Stomach (tissue), 9 donors: ENCODE data around the gene KCNQ1. TPM values are rescaled to one million over a fixed set of nuclear protein-coding genes. Genes with fewer than 3 reads are reported as not detected.

Source experiments
- DNase-seq, 2 donors: peaks; one replicate each; pipeline versions ENCODE4 v3.0.0 to v3.0.0-alpha.2; 2013 to 2019
- H3K27ac ChIP-seq, 5 donors: fragments of 200-600 bp in 4 of 5; sonication (generic) in 4 of 5; one replicate each; pipeline ENCODE4 v1.5.1; 2013 to 2019; ENCODE audit warnings: mild to moderate bottlenecking in 1 of 5, moderate library complexity in 1 of 5
- H3K27me3 ChIP-seq, 3 donors: fragments of 200-600 bp; sonication (generic); one replicate each; pipeline ENCODE4 v1.5.1; 2017 to 2019; ENCODE audit warnings: mixed run types in 1 of 3
- H3K36me3 ChIP-seq, 4 donors: fragments of 200-600 bp; sonication (generic); 1 replicate in 3 of 4; 2 replicates in 1 of 4; pipeline ENCODE4 v1.5.1; 2016 to 2019
- H3K4me1 ChIP-seq, 4 donors: fragments of 200-600 bp; sonication (generic); one replicate each; pipeline ENCODE4 v1.5.1; 2016 to 2019
- H3K4me3 ChIP-seq, 4 donors: fragments of 200-600 bp; sonication (generic) in 3 of 4; one replicate each; pipeline ENCODE4 v1.5.1; 2016 to 2019; ENCODE audit warnings: mild to moderate bottlenecking in 1 of 4
- H3K9me3 ChIP-seq, 4 donors: fragments of 200-600 bp; sonication (generic); one replicate each; pipeline ENCODE4 v1.5.1; 2016 to 2019
- EP300 ChIP-seq: sonication (generic); formaldehyde crosslinking; IDR thresholded peaks from one replicate; pipeline ENCODE4 v1.6.1; 2017; ENCODE audit warnings: antibody characterized with exemption
- POLR2A ChIP-seq, 4 donors: fragments of 450-650 bp; IDR thresholded peaks; one replicate each; pipeline ENCODE4 v1.6.1; 2016; ENCODE audit warnings: antibody characterized with exemption in 4 of 4, control low read depth in 2 of 4, mild to moderate bottlenecking in 1 of 4, moderate library complexity in 1 of 4
- POLR2AphosphoS5 ChIP-seq, 3 donors: sonication (generic); formaldehyde crosslinking; IDR thresholded peaks; one replicate each; pipeline ENCODE4 v1.6.1; 2016; ENCODE audit warnings: antibody characterized with exemption in 3 of 3
- WGBS, 5 donors: extraction: QIAGEN DNeasy Blood & Tissue Kit in 3 of 5; methylation state at CpG; one replicate each; pipeline versions ENCODE4 v1.1.5 to v1.1.7; 2013 to 2018; 5-methylcytosine and 5-hydroxymethylcytosine counted together
- intact Hi-C: fragments of 100-400 bp; cut with DNase I; formaldehyde crosslinking; loops from one replicate; pipeline ENCODE4 v1.15.1; 2023; ENCODE audit warnings: low total_unique reads
- polyA plus RNA-seq, 3 donors: library from polyadenylated mRNA; stranded (reverse); fragments of 200-250 nt; gene quantifications; one replicate each; pipeline ENCODE4 v1.2.3, GENCODE V29; 2013
- total RNA-seq, 5 donors: library from RNA; depleted of rRNA; stranded (reverse); fragments of >200 nt; gene quantifications; one replicate each; pipeline versions ENCODE4 v1.1.0 to v1.2.3, GENCODE V29; 2014 to 2016
- TF ChIP-seq, protein P1 (sequence below), 7 experiments: fragments of 450-650 bp in 4 of 7; fragments of 200-600 bp in 3 of 7; sonication (generic) in 3 of 7; IDR thresholded peaks; one replicate each; pipeline ENCODE4 v1.5.1; 2016 to 2019; ENCODE audit warnings: antibody characterized with exemption in 7 of 7, control low read depth in 2 of 7, mild to moderate bottlenecking in 1 of 7
- donor health status: healthy with polysubstance abuse.
- donor health status: Bipolar disorder and iron deficiency.
- donor health status: healthy.

Gene KCNQ1
- total and polyA plus RNA-seq, 8 donors, result 12.1 to 155 (median 49.0) TPM

DNA sequence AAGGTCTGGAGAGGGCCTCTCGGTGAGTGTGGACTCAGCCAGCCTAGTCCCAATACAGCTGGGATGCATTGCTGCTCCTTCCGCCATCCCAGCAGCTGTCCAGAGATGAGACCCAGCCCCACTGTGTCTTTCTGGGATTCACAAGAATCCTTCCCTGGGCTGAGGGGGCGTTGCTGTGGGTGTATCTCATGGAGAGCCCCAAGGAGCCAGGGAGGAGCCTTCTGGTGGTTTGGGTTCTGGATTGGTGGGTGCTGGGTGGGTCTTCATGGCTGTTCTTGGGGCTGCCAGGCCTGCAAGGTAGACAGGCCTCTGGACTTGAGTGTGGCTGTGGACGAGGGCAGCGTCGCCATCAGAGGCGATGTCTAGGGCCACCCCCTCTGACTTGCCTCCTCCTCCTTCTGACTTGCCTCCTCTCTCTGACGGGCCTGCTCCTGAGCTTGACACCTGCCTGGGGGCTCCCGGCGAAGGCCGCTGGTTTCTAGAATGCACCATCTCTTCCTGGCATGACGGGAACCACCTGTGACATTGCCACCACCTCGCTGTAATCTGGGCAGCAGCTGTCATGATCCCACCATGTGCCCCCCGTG lies 17.2 kb downstream of the KCNQ1 start:
- peak overlapping the region; percentile 85 to 93 (median 89) for H3K27ac ChIP-seq
- peak; percentile 22 to 32 for DNase-seq

DNA sequence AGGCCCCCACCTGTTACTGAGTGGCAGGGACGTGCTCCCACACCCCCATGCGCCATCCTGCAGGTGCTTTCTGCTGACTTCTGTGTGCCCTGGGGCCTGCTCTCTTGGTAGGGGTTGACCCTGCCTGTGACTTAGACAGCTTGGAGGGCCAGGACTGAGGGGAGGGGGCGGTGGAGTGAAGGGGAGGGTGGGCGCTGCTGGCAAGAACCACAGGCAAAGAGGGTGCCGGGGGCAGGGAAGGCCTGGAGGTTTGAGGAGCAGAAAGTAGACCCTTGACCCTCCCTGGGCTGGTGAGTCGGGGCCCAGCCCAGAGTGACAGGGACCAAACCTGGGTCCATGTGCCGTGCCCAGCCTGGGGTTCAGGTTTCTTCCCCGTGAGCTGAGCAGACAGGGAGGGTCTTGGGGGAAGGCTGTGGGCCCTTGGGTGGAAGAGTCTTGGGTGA lies 17.8 kb downstream of the KCNQ1 start:
- TF ChIP-seq, protein P1, sequence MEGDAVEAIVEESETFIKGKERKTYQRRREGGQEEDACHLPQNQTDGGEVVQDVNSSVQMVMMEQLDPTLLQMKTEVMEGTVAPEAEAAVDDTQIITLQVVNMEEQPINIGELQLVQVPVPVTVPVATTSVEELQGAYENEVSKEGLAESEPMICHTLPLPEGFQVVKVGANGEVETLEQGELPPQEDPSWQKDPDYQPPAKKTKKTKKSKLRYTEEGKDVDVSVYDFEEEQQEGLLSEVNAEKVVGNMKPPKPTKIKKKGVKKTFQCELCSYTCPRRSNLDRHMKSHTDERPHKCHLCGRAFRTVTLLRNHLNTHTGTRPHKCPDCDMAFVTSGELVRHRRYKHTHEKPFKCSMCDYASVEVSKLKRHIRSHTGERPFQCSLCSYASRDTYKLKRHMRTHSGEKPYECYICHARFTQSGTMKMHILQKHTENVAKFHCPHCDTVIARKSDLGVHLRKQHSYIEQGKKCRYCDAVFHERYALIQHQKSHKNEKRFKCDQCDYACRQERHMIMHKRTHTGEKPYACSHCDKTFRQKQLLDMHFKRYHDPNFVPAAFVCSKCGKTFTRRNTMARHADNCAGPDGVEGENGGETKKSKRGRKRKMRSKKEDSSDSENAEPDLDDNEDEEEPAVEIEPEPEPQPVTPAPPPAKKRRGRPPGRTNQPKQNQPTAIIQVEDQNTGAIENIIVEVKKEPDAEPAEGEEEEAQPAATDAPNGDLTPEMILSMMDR (IDR thresholded peaks at IDR 0.05), result no peak
- TF ChIP-seq POLR2AphosphoS5 (IDR thresholded peaks at IDR 0.05), result no peak
- no peak for TF ChIP-seq POLR2A (IDR thresholded peaks at IDR 0.05)
- TF ChIP-seq EP300, result no peak
- H3K4me1 ChIP-seq, result peaks cover 65 to 90% (median 84%) of the 10 kb centered on the region in 4 donors
- peak overlapping the region; percentile 85 to 93 (median 89) for H3K27ac ChIP-seq
- intact Hi-C loops, result no loop called here
- H3K27me3 ChIP-seq, result no peaks in the 10 kb centered on the region
- no peaks in the 10 kb centered on the region for H3K9me3 ChIP-seq
- H3K4me3 ChIP-seq, result no peak overlapping the region
- H3K36me3 ChIP-seq, result no peaks in the 10 kb centered on the region
- DNase-seq, result peak in 1 of 2 donors; percentile 22
- 74 to 90% (median 82%) methylated on average over 6 to 8 of the region's 8 CpGs for whole genome bisulfite sequencing, 5 donors

More for the DNA sequence above, 17.2 kb downstream of the KCNQ1 start:
- intact Hi-C loops, result no loop called here
- Histone ChIP-seq H3K4me1 (peaks cover 65 to 85% (median 82%) of the 10 kb centered on the region in 4 donors), H3K36me3 (no peaks in the 10 kb centered on the region), H3K27me3 (no peaks in the 10 kb centered on the region), H3K4me3 (no peak overlapping the region), H3K9me3 (no peaks in the 10 kb centered on the region)
- WGBS, 5 donors, result 85 to 93% (median 92%) methylated on average over 14 of the region's 14 CpGs
- no peak for TF ChIP-seq POLR2A (IDR thresholded peaks at IDR 0.05)
- no peak for TF ChIP-seq POLR2AphosphoS5 (IDR thresholded peaks at IDR 0.05)
- TF ChIP-seq, protein P1 (IDR thresholded peaks at IDR 0.05), result no peak

DNA sequence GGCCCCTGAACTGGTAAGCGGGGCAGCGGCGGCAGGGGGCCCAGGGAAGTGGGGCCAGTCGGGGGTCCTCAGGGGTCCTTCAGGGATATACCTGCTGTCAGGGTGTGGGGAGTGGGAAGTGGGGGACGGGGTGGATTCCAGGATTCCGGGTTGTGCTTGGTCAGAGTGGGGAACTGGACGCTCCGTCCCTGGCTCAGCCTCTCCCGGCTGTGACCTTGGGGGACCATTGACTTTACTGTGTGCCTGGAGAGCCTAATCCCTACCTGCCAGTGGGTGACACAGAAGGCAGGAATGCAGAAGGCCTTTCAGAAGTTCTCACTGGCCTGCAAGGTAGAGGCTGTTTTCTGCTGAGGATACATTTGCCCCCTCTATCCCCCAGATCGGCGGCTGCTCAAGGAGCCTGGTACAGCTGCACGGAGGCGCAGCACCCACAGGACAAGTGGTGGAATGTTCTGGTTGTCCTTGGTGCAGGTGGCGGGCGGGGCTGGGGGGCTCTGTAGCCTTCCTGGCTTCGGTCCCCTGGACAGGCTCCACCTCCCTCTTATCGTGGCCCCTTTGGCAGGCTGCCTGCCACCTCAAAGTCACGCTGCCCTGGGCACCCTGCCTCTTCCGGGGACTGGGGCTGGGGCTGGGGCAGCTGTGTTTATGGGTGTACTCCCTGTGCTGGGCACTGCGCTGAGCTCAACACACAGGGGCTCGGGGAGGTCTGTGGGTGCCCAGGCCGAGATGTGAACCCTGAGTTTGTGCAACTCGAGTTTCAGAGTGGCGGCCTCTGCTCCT lies 18.4 kb downstream of the KCNQ1 start:
- Histone ChIP-seq H3K27ac (peak overlapping the region; percentile 85 to 93 (median 89)), H3K4me1 (peaks cover 65 to 94% (median 84%) of the 10 kb centered on the region in 4 donors), H3K9me3 (no peaks in the 10 kb centered on the region), H3K27me3 (no peaks in the 10 kb centered on the region), H3K4me3 (peak overlapping the region in 1 of 4 donors; percentile 28), H3K36me3 (no peaks in the 10 kb centered on the region)
- TF ChIP-seq POLR2AphosphoS5 (IDR thresholded peaks at IDR 0.05), result peak in 2 of 3 donors; percentile 68 to 74
- TF ChIP-seq, protein P1 (IDR thresholded peaks at IDR 0.05), result no peak
- 35 to 75% (median 50%) methylated on average over 9 to 24 of the region's 24 CpGs for WGBS, 5 donors
- peak; percentile 91 to 96 for DNase-seq
- intact Hi-C loops, result no loop called here

DNA sequence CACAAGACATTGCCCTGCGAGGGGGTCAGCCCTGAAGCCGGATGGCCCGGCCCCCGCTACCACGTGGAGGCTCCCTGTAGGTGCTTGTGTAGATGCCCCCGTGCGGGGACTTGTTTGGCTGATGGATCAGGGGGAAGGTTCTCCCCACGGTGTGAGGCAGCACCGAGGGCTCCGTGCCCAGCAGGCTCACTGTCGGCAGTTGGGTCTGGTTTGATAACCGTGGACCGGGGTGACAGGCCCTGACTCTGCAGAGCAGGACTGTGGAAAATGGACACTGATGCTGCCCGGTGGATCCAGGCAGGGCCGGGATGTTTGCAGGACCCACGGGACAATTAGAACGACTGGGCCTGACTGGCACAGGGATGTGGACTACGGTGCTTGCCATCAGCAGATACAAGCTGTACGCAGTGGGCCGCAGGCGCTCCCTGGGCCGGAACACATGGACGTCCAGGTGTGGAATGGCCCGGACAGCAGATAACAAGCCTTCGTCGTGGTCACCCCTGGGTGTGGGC lies 19.0 kb downstream of the KCNQ1 start:
- intact Hi-C loops, result no loop called here
- peak; percentile 27 to 70 for DNase-seq
- Histone ChIP-seq H3K36me3 (no peaks in the 10 kb centered on the region), H3K27ac (peak overlapping the region; percentile 79 to 92 (median 87)), H3K9me3 (no peaks in the 10 kb centered on the region), H3K4me3 (peak overlapping the region in 1 of 4 donors; percentile 28), H3K27me3 (no peaks in the 10 kb centered on the region), H3K4me1 (peaks cover 64 to 91% (median 82%) of the 10 kb centered on the region in 4 donors)
- TF ChIP-seq POLR2A (IDR thresholded peaks at IDR 0.05), result no peak
- no peak for TF ChIP-seq EP300
- no peak for TF ChIP-seq POLR2AphosphoS5 (IDR thresholded peaks at IDR 0.05)
- TF ChIP-seq, protein P1 (IDR thresholded peaks at IDR 0.05), result no peak
- WGBS, 5 donors, result 27 to 63% (median 50%) methylated on average over 18 to 26 of the region's 26 CpGs
